HG02571 (cell line): ENCODE measurements around the gene MACROH2A1.

ENCODE experiments used
- ATAC-seq: cut with Tn5 transposase; IDR thresholded peaks from one replicate; pipeline ENCODE4 v1.9.1; 2021; ENCODE audit warnings: mild to moderate bottlenecking, moderate library complexity; ENCODE audit not compliant: unreplicated experiment

MACROH2A1 gene

DNA sequence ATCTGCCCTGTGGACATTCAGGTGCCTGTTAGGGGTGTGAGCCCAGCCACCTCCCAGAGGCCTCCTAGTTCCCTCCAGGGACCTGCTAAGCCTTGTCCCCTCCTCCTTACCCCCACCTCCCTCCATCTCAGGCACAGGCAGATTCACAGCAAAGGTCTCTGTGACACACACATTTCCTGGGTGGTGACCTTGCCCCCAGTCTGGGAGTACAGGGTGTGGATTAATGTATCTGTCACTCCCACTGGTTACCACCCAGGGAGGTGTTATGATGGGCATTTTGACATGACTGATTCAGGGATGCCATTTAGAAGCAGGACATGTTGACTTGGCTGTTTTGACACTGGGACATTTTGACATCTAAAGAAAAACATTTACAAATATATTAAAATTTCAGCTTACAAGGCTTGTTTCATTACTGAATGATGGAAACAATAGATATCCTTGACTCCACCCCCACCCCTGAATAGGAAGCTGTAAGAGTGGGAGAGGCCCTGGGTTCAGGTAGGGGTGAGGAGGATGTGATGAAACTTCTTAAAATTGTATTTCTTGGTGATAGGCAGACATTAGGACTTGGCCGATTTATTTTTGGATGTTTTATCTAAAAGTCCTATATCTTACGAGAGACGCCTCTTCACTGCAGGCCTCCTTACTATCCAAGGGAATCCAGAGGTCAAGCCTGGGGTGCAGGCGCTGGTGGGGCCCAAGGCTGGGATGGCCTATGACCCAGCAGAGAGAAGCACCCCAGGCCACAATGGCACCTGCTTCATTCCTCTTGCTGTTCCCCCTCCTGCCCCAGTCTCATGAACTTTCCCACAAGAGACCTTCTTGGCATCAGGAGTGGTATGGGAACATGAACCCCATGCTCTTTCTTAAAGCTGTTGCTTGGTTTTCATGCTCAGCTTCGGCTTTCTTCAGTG, 101.9 kb downstream of the MACROH2A1 start:
- no peak for ATAC-seq

DNA sequence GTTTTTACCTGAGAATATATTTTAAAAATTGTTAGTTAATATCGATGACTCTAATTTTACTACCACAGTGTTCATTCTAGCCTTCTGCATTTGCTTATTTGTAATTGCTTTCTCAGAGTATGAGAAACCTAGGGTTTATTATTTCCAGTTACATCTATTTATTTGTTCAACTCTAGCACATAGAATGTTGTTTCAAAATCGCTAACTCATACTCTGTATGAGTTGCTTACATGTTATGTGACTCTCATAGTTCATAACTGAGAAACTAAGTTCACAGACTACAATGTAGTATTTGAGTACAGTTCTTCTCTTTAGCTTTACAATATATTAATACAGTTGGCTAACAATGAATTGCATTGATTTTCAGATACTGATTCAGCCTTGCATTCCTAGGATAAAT, 103.2 kb downstream of the MACROH2A1 start:
- ATAC-seq, result no peak

DNA sequence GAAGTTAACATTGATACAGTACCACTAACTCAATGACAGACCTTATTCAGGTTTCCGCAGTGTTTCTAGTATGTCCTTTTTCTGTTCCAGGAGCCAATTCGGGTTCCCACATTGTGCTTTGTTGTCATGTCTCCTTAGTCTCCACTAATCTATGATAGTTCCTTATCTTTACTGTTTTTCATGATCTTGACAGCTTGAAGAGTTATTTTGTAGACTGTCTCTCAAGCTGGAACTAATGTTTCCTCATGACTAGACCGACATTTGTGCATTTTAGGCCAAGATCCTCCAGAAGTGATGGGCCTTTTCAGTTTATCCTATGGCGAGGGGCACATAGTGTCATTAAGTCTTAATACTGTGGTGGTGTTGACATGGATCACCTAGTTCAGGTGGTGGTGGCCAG, 104.2 kb downstream of the MACROH2A1 start:
- no peak for ATAC-seq

DNA sequence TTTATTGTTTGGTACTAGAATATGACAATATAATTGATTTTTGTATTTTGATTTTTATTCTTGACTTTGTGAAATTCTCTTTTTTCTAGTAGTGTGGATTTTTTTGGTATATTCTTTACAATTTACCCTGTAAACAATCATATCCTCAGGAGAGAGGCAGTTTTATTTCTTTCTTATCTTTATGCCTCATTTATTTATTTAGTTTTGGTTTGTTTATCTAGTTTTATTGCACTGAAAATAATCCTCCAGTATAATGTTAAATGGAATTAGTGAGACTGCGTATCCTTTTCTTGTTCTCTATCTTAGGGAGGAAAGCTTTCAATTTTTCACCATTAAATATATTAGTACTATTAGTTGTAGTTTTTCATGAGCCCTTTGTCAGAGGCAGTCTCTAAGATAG, 109.4 kb downstream of the MACROH2A1 start:
- no peak for ATAC-seq

DNA sequence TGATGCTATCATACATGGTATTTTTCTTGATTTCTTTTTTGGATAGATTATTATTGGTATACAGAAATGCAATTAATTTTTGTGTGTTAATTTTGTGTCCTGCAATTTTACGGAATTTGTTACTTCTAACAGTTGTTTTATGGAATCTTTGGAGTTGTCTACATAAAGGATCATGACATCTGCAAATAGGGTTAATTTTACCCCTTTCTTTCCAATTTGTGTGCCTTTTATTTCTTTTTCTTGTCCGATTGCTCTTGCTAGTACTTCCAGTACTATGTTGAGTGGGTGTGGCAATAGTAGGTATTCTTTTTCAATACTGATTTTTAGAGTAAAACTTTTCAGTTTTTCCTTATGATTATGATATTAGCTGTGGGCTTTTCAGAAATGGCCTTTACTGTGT, 111.5 kb downstream of the MACROH2A1 start:
- ATAC-seq, result no peak
